Neural crest cell (in vitro differentiated cells): Measurements from ENCODE around the gene BLOC1S1. TPM values are rescaled to one million over a fixed set of nuclear protein-coding genes. Genes with fewer than 3 reads are reported as not detected.

Experiments used
- DNase-seq: peaks from one replicate; pipeline ENCODE4 v3.0.0; 2021; ENCODE audit warnings: low read depth, mixed read lengths, low spot score
- H3K27ac Mint-ChIP-seq: one replicate; pipeline ENCODE4 v1.8.0; 2021; ENCODE audit warnings: mild to moderate bottlenecking, mixed read lengths; ENCODE audit not compliant: unreplicated experiment
- H3K27me3 Mint-ChIP-seq: 2 replicates; pipeline ENCODE4 v1.8.0; 2021; ENCODE audit warnings: low read depth, mild to moderate bottlenecking, mixed read lengths
- H3K36me3 Mint-ChIP-seq: 2 replicates; pipeline ENCODE4 v1.8.0; 2021; ENCODE audit warnings: low read depth, mild to moderate bottlenecking, mixed read lengths
- H3K4me1 Mint-ChIP-seq: 2 replicates; pipeline ENCODE4 v1.8.0; 2021; ENCODE audit warnings: mixed read lengths
- H3K4me3 Mint-ChIP-seq: one replicate; pipeline ENCODE4 v1.8.0; 2021; ENCODE audit warnings: mild to moderate bottlenecking, mixed read lengths
- H3K9me3 Mint-ChIP-seq: 2 replicates; pipeline ENCODE4 v1.8.0; 2021; ENCODE audit warnings: mixed read lengths
- CTCF ChIP-seq: fragments of 200-600 bp; sonication (generic); conservative IDR thresholded peaks from 2 replicates; pipeline ENCODE4 v1.5.0; 2021; ENCODE audit warnings: antibody characterized with exemption, mild to moderate bottlenecking
- total RNA-seq: library from RNA; stranded (reverse); gene quantifications from 2 replicates; pipeline ENCODE4 v1.2.1, GENCODE V29; 2021

The BLOC1S1 gene
- total RNA-seq, 1 donor from 2014 or later: 111 TPM

- Mint-ChIP-seq H3K27ac (no peak overlapping the region), H3K4me3 (no peak overlapping the region), H3K9me3 (no peaks in the 10 kb centered on the region), H3K27me3 (peaks cover 5% of the 10 kb centered on the region), H3K36me3 (peaks cover 4% of the 10 kb centered on the region), H3K4me1 (peaks cover 17% of the 10 kb centered on the region)
- no peak for TF ChIP-seq CTCF
- DNase-seq: no peak
Observed at GRCh38 chr12:55683676-55684075, 32.2 kb upstream of the BLOC1S1 start.

- no peak for DNase-seq
- Mint-ChIP-seq H3K4me1 (peaks cover 17% of the 10 kb centered on the region), H3K36me3 (peaks cover 4% of the 10 kb centered on the region), H3K4me3 (no peak overlapping the region), H3K27ac (no peak overlapping the region), H3K27me3 (peaks cover 5% of the 10 kb centered on the region), H3K9me3 (no peaks in the 10 kb centered on the region)
- no peak for TF ChIP-seq CTCF
Observed at GRCh38 chr12:55684761-55685370, 31.0 kb upstream of the BLOC1S1 start.

GRCh38 chr12:55685671-55686070, 30.2 kb upstream of the BLOC1S1 start:
- H3K27me3 Mint-ChIP-seq: peaks cover 4% of the 10 kb centered on the region
- no peak for TF ChIP-seq CTCF

GRCh38 chr12:55686366-55687010, 29.4 kb upstream of the BLOC1S1 start:
- H3K4me3 Mint-ChIP-seq: no peak overlapping the region
- H3K9me3 Mint-ChIP-seq: no peaks in the 10 kb centered on the region
- no peak for DNase-seq
- H3K27ac Mint-ChIP-seq: no peak overlapping the region
- H3K4me1 Mint-ChIP-seq: peaks cover 10% of the 10 kb centered on the region
- peaks cover 8% of the 10 kb centered on the region for H3K36me3 Mint-ChIP-seq
- H3K27me3 Mint-ChIP-seq: peaks cover 2% of the 10 kb centered on the region
- TF ChIP-seq CTCF: no peak

More at GRCh38 chr12:55685671-55686070, 30.2 kb upstream of the BLOC1S1 start:
- Mint-ChIP-seq H3K27ac (no peak overlapping the region), H3K4me1 (peaks cover 17% of the 10 kb centered on the region), H3K36me3 (peaks cover 4% of the 10 kb centered on the region), H3K9me3 (no peaks in the 10 kb centered on the region), H3K4me3 (no peak overlapping the region)
- DNase-seq: no peak

- Mint-ChIP-seq H3K27ac (no peak overlapping the region), H3K27me3 (no peaks in the 10 kb centered on the region), H3K9me3 (no peaks in the 10 kb centered on the region), H3K36me3 (peaks cover 8% of the 10 kb centered on the region), H3K4me1 (peaks cover 2% of the 10 kb centered on the region), H3K4me3 (no peak overlapping the region)
- DNase-seq: no peak
- TF ChIP-seq CTCF: no peak
Observed at GRCh38 chr12:55687746-55688145, 28.1 kb upstream of the BLOC1S1 start.
